Brain microvascular endothelial cell (primary cell): Measurements from ENCODE around the gene PEX5L.

ENCODE experiments used
- DNase-seq: peaks from one replicate; pipeline ENCODE4 v3.0.0-alpha.2; 2020
- H3K27ac ChIP-seq: fragments of 250-450 bp; sonication (Bioruptor Pico); 2 replicates; pipeline ENCODE4 v1.5.1; 2020; ENCODE audit warnings: mild to moderate bottlenecking, moderate library complexity
- H3K27me3 ChIP-seq: fragments of 250-450 bp; sonication (Bioruptor Pico); replicated peaks from 2 replicates; pipeline ENCODE4 v1.5.1; 2020; ENCODE audit warnings: mild to moderate bottlenecking
- H3K36me3 ChIP-seq: fragments of 250-450 bp; sonication (Bioruptor Pico); replicated peaks from 2 replicates; pipeline ENCODE4 v1.5.1; 2020; ENCODE audit warnings: mild to moderate bottlenecking
- H3K4me3 ChIP-seq: 2 replicates; pipeline ENCODE4 v1.5.1; 2011; ENCODE audit warnings: low read depth, mild to moderate bottlenecking, control low read depth, low read length, moderate library complexity
- in situ Hi-C: cut with HindIII; loops from 2 replicates; pipeline ENCODE4 v1.10.0; 2017; ENCODE audit warnings: low sequenced_read_pairs, low pct_ligation_motif_present
- TF ChIP-seq, protein P1 (sequence below): IDR thresholded peaks from 2 replicates; pipeline ENCODE4 v1.5.1; 2011; ENCODE audit warnings: low read depth, mild to moderate bottlenecking, moderate library complexity, low read length, control low read depth, inconsistent platforms; ENCODE audit errors: missing control alignments

Gene PEX5L

DNA sequence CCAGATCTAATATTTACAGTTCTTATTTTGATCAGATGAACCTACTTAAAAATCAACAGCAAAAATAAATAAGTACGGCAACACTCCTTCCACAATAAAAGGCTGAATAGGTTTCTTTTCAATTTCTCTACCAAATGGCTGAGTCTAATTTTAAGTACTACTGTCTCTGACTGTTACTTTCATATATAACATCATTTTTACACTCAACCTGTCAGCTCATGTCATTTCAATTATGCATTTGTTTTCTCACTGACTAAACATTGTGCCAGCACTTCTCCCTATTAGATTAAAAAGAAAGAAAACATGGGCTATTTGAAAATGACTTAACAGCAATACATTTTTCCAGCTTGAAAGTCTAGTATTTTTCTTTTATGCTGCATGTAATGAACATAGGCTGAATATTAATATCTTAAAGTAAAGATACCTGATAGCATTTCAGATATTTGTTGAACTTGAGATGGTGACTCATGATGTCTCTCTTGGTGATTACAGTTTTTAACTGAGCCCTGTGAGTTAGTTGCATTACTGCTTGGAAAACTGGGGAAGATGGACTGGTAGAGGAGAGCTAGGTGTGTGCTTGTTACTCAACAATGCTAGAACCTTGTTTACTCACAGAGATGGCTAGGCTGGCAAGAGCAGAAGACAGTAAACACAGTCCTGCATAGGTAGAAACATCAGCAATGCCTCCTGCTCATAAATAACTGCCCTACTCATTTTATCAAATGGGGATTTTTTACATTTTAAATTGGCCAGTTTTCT is 73.9 kb downstream of the PEX5L start:
- DNase-seq = no peak
- TF ChIP-seq, protein P1, sequence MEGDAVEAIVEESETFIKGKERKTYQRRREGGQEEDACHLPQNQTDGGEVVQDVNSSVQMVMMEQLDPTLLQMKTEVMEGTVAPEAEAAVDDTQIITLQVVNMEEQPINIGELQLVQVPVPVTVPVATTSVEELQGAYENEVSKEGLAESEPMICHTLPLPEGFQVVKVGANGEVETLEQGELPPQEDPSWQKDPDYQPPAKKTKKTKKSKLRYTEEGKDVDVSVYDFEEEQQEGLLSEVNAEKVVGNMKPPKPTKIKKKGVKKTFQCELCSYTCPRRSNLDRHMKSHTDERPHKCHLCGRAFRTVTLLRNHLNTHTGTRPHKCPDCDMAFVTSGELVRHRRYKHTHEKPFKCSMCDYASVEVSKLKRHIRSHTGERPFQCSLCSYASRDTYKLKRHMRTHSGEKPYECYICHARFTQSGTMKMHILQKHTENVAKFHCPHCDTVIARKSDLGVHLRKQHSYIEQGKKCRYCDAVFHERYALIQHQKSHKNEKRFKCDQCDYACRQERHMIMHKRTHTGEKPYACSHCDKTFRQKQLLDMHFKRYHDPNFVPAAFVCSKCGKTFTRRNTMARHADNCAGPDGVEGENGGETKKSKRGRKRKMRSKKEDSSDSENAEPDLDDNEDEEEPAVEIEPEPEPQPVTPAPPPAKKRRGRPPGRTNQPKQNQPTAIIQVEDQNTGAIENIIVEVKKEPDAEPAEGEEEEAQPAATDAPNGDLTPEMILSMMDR = no peak

DNA sequence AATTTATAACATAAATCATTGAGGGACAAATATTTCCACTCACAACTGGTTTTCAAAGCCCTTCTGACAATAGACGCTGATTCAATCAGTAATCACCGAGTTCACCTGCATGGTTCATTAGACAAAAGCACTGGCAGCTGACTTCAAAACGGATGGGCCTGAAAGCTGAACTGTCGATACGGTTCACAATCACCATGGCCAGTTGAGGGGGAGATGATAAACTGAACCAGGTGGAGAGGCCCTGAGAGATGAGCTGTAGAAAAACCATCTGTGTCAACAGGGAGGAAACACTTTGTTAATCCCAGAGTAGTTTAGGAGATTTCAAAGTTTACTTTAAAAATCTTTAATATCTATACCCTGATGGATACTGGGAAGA is 75.0 kb downstream of the PEX5L start:
- Histone ChIP-seq H3K27ac (no peak overlapping the region), H3K27me3 (no peaks in the 10 kb centered on the region), H3K36me3 (no peaks in the 10 kb centered on the region), H3K4me3 (no peak overlapping the region)
- no peak for DNase-seq
- in situ Hi-C loops = no loop called here
- TF ChIP-seq, protein P1 = no peak

More for the DNA sequence above, 73.9 kb downstream of the PEX5L start:
- no peaks in the 10 kb centered on the region for H3K27me3 ChIP-seq
- H3K27ac ChIP-seq = no peak overlapping the region
- H3K36me3 ChIP-seq = no peaks in the 10 kb centered on the region
- in situ Hi-C loops = no loop called here
- H3K4me3 ChIP-seq = no peak overlapping the region

DNA sequence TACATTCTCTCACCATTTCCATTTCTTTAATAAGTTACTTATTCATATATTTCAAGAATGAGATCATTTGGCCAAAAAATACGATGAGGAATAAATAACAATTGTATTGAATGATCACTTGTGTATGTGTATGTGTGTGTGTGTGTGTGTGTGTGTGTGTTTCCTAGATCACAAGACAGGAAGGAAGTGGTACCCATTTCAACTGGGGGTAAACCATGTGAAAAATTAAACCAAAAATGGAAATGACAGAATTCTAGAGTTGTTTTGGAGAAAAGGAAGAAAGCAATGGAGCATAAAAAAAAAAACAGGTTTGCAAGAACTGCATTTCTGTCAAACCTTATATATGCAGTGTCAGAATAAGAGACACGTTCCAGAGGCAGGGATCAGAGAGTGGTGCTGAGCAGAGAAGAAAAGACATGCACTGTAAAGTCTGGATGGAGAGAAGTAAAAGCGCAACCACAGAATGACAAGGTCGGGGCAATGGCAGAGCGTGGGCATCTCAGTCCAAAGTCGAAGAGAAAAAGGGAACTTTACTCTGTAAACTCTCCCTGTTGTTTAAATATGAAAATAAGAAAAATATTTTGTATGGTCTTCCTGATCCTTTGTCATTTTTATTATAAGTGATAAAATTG is 75.5 kb downstream of the PEX5L start:
- Histone ChIP-seq H3K27ac (no peak overlapping the region), H3K4me3 (no peak overlapping the region), H3K36me3 (no peaks in the 10 kb centered on the region), H3K27me3 (no peaks in the 10 kb centered on the region)
- TF ChIP-seq, protein P1 = no peak
- DNase-seq = no peak
- in situ Hi-C loops = no loop called here

DNA sequence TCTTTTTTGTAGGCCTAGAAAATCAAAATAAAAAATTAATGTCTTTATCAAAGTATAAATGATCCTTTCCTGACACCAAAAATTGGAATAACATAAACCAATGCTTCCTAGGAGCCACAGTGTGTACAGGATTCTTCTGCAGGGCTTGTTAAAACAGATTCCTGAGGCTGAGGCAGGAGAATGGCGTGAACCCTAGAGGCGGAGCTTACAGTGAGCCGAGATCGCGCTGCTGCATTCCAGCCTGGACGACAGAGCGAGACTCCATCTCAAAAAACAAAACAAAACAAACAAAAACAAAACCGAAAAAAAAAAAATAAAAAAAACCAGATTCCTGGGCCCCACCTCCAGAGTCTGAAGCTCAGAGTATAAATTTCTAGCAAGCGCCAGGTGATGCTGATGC is 78.0 kb downstream of the PEX5L start:
- Histone ChIP-seq H3K27ac (no peak overlapping the region), H3K36me3 (no peaks in the 10 kb centered on the region), H3K4me3 (no peak overlapping the region), H3K27me3 (no peaks in the 10 kb centered on the region)
- TF ChIP-seq, protein P1 = no peak
- in situ Hi-C loops = no loop called here
- DNase-seq = no peak

DNA sequence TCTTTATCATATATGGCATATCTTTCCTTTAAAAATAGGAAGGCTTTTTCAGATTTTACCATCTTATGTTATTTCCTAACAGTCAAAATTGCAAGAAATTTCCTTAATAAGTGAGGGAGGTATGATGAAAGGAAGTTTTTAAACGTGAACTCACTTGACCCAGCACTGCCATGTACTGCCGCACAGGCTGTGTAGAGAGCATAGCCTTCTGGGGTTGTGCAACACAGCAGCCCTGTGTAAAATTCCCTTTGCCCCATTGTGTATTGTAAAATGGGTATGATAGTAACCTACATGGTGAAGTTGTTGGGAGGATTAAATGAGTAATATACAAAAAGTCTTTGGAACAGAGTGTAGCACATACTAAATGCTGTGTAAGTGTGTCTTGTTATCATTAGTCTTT is 78.6 kb downstream of the PEX5L start:
- in situ Hi-C loops = no loop called here
- no peak overlapping the region for H3K27ac ChIP-seq
- no peak overlapping the region for H3K4me3 ChIP-seq
- no peaks in the 10 kb centered on the region for H3K27me3 ChIP-seq
- H3K36me3 ChIP-seq = no peaks in the 10 kb centered on the region
- no peak for DNase-seq
- TF ChIP-seq, protein P1 = no peak
